A549 (cell line): Measurements from ENCODE around the gene KCTD19. TPM values are rescaled to one million over a fixed set of nuclear protein-coding genes. Genes with fewer than 3 reads are reported as not detected.
A peak's percentile ranks its signal among the peaks of the same experiment; 100 is the strongest.

Source experiments
- ATAC-seq, 2 experiments: fragments of 200-7000 bp in 1 of 2; fragments of >200 bp in 1 of 2; cut with Nextera tagmentation in 1 of 2; cut with Tn5 transposase in 1 of 2; 3 replicates each; pipeline versions ENCODE4 v1.8.0 to v1.9.1; 2018 to 2020; ENCODE audit warnings: mild to moderate bottlenecking in 1 of 2, moderate library complexity in 1 of 2
- CTCF ChIA-PET: fragments of 300-600 bp; sonication (Branson Sonifier 250); formaldehyde crosslinking; extraction: SDS; loops from one replicate; lab custom pipeline; 2021; ENCODE audit warnings: antibody characterized with exemption, inconsistent platforms; lab: Yijun Ruan, JAX
- POLR2A ChIA-PET: fragments of 350-600 bp; formaldehyde crosslinking; extraction: SDS; loops from one replicate; lab custom pipeline; 2021; ENCODE audit warnings: antibody characterized with exemption, inconsistent platforms; lab: Yijun Ruan, JAX
- DNase-seq, 2 experiments: peaks; one replicate each; pipeline versions ENCODE4 v3.0.0 to v3.0.0-alpha.2; 2011 to 2016; ENCODE audit warnings: low read depth in 1 of 2, low spot score in 1 of 2
- FAIRE-seq: peaks from 2 replicates; lab custom pipeline; 2011; peaks lifted over from hg19 to GRCh38; lab: Jason Lieb, UNC
- H3K27ac ChIP-seq, 2 experiments: fragments of >200 bp; sonication (Bioruptor Twin); formaldehyde crosslinking; 3 replicates each; pipeline ENCODE4 v1.5.1; 2016 to 2017
- H3K4me1 ChIP-seq: fragments of >200 bp; sonication (Bioruptor Twin); formaldehyde crosslinking; 3 replicates; pipeline ENCODE4 v1.6.1; 2016
- H3K4me2 ChIP-seq: fragments of >200 bp; sonication (Bioruptor Twin); formaldehyde crosslinking; 3 replicates; pipeline ENCODE4 v1.6.1; 2016
- H3K4me3 ChIP-seq: fragments of >200 bp; sonication (Bioruptor Twin); formaldehyde crosslinking; 3 replicates; pipeline ENCODE4 v1.5.1; 2016
- H3K9me3 ChIP-seq: fragments of >200 bp; sonication (Bioruptor Twin); formaldehyde crosslinking; 3 replicates; pipeline ENCODE4 v1.6.1; 2016
- CBX2 ChIP-seq: fragments of 200-600 bp; sonication (generic); IDR thresholded peaks from 2 replicates; pipeline ENCODE4 v1.6.1; 2016; ENCODE audit warnings: low read depth, mild to moderate bottlenecking, borderline replicate concordance
- CEBPB ChIP-seq, 2 experiments: fragments of >200 bp in 1 of 2; sonication (Bioruptor Twin) in 1 of 2; formaldehyde crosslinking in 1 of 2; IDR thresholded peaks; 2 replicates each; pipeline ENCODE4 v1.6.1; 2012 to 2016
- CHD2 ChIP-seq: fragments of 150-350 bp; IDR thresholded peaks from 2 replicates; pipeline ENCODE4 v1.6.1; 2014; ENCODE audit warnings: low read length; ENCODE audit not compliant: partially characterized antibody
- EP300 ChIP-seq, 2 experiments: fragments of >200 bp; sonication (Bioruptor Twin); formaldehyde crosslinking; IDR thresholded peaks; 2 replicates in 1 of 2; 3 replicates in 1 of 2; pipeline ENCODE4 v1.6.1; 2016 to 2017
- HOXA7 ChIP-seq: fragments of 250-450 bp; sonication (Bioruptor Pico); IDR thresholded peaks from 2 replicates; pipeline ENCODE4 v1.5.0; 2020; ENCODE audit warnings: mild to moderate bottlenecking, moderate library complexity
- JUNB ChIP-seq: fragments of >200 bp; sonication (Bioruptor Twin); formaldehyde crosslinking; IDR thresholded peaks from 2 replicates; pipeline ENCODE4 v1.6.1; 2016
- KDM1A ChIP-seq: fragments of 200-600 bp; sonication (generic); IDR thresholded peaks from 2 replicates; pipeline ENCODE4 v1.6.1; 2016; ENCODE audit warnings: low read depth, mild to moderate bottlenecking
- MYC ChIP-seq: IDR thresholded peaks from 2 replicates; pipeline ENCODE4 v1.6.1; 2012; ENCODE audit warnings: mild to moderate bottlenecking, inconsistent platforms, low read length, improper control_type of control experiment, borderline replicate concordance
- POLR2A ChIP-seq: IDR thresholded peaks from 2 replicates; pipeline ENCODE4 v1.6.1; 2012; ENCODE audit warnings: mild to moderate bottlenecking, low read length
- RAD21 ChIP-seq, 2 experiments: fragments of >200 bp in 1 of 2; sonication (Bioruptor Twin) in 1 of 2; formaldehyde crosslinking in 1 of 2; IDR thresholded peaks in 1 of 2; conservative IDR thresholded peaks in 1 of 2; 2 replicates in 1 of 2; 3 replicates in 1 of 2; pipeline ENCODE4 v1.6.1; 2012 to 2018; ENCODE audit warnings: inconsistent platforms in 1 of 2
- RNF2 ChIP-seq: fragments of 200-600 bp; sonication (generic); IDR thresholded peaks from 2 replicates; pipeline ENCODE4 v1.6.1; 2016; ENCODE audit warnings: low read depth, mild to moderate bottlenecking, antibody characterized with exemption, moderate library complexity, borderline replicate concordance
- SREBF2 ChIP-seq: fragments of 450-650 bp; IDR thresholded peaks from 2 replicates; pipeline ENCODE4 v1.6.1; 2014; ENCODE audit warnings: mild to moderate bottlenecking, moderate library complexity
- TFCP2L1 ChIP-seq: fragments of 250-450 bp; sonication (Bioruptor Pico); IDR thresholded peaks from 2 replicates; pipeline ENCODE4 v1.5.0; 2021; ENCODE audit warnings: mild to moderate bottlenecking
- TP53 ChIP-seq: fragments of 250-450 bp; sonication (Bioruptor Pico); IDR thresholded peaks from 2 replicates; pipeline ENCODE4 v1.5.0; 2021; ENCODE audit warnings: mild to moderate bottlenecking, moderate library complexity
- ZSCAN20 ChIP-seq: fragments of 250-450 bp; sonication (Bioruptor Pico); IDR thresholded peaks from 2 replicates; pipeline ENCODE4 v1.8.0; 2022; ENCODE audit warnings: mild to moderate bottlenecking, moderate library complexity
- WGBS: methylation state at CpG from one replicate; pipeline ENCODE4 v1.1.6; 2017; ENCODE audit errors: missing lambda C conversion rate; 5-methylcytosine and 5-hydroxymethylcytosine counted together
- polyA plus RNA-seq, 4 experiments: library from polyadenylated mRNA; depleted of rRNA in 3 of 4; stranded (reverse); fragments of >200 nt; fragmentation: RNase III in 1 of 4; extraction: RNeasy Plus Mini Kit Qiagen cat#74134 plus additional on column Dnase treatment in 1 of 4; gene quantifications; 2 replicates in 3 of 4; 3 replicates in 1 of 4; pipeline ENCODE4 v1.2.3, GENCODE V29; 2011 to 2017
- TF ChIP-seq, protein P1 (sequence below): IDR thresholded peaks from 2 replicates; pipeline ENCODE4 v1.6.1; 2012
- TF ChIP-seq, protein P2 (sequence below): fragments of 150-350 bp; IDR thresholded peaks from 2 replicates; pipeline ENCODE4 v1.6.1; 2014; ENCODE audit warnings: low read depth, mild to moderate bottlenecking, low read length

Gene KCTD19
- polyA plus RNA-seq, 2 of the 4 experiments (the other 2 are of a cell fraction) = 0.57 to 1.1 TPM

DNA sequence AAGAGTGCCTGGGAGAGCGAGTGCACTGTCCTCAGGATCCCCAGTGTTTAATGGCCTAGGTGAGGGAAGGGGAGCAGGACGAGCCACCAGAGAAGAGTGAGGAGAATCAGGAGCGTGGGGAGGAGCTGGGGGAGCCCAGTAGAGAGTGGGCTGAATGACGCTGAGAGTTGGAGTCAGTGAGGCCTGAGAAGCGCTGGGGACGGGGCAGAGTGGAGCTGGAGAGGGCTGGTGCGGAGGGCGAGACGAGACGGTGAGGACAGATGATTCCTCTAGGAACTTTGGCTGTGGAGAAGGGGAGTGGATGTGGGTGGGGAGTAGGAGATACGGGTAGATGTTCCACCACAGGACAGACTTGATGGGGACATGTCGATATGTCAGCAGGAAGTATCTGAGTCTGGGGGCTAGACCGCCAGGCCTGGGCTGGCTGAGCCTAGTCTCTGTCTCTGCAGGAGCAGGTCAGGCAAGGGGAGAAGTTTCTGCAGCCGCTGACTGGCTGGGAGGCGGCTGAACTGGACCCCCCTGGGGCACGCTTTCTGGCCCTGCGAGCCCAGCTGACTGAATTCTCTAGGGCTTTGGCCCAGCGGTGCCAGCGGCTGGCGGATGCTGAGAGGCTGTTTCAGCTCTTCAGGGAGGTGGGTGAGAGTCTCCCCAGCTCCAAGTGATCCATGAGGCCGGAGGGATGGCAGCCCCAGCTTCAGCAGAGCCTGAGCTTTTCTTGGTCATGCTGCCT, 42.5 kb downstream of the KCTD19 start:
- no peak for TF ChIP-seq MYC
- TF ChIP-seq, protein P1, sequence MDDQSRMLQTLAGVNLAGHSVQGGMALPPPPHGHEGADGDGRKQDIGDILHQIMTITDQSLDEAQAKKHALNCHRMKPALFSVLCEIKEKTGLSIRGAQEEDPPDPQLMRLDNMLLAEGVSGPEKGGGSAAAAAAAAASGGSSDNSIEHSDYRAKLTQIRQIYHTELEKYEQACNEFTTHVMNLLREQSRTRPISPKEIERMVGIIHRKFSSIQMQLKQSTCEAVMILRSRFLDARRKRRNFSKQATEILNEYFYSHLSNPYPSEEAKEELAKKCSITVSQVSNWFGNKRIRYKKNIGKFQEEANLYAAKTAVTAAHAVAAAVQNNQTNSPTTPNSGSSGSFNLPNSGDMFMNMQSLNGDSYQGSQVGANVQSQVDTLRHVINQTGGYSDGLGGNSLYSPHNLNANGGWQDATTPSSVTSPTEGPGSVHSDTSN = no peak
- TF ChIP-seq, protein P2, sequence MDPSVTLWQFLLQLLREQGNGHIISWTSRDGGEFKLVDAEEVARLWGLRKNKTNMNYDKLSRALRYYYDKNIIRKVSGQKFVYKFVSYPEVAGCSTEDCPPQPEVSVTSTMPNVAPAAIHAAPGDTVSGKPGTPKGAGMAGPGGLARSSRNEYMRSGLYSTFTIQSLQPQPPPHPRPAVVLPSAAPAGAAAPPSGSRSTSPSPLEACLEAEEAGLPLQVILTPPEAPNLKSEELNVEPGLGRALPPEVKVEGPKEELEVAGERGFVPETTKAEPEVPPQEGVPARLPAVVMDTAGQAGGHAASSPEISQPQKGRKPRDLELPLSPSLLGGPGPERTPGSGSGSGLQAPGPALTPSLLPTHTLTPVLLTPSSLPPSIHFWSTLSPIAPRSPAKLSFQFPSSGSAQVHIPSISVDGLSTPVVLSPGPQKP = no peak
- TF ChIP-seq HOXA7 = no peak
- no peak for TF ChIP-seq TP53
- no peak for TF ChIP-seq POLR2A
- TF ChIP-seq KDM1A = no peak
- TF ChIP-seq ZSCAN20 (CRISPR knock-in tag) = no peak
- no peak for TF ChIP-seq TFCP2L1
- DNase-seq = no peak
- Histone ChIP-seq H3K4me1 (peaks cover 13% of the 10 kb centered on the region; the same call in 2 of the 3 replicates), H3K4me2 (no peak overlapping the region), H3K9me3 (no peaks in the 10 kb centered on the region), H3K27ac (no peak overlapping the region), H3K4me3 (no peak overlapping the region)
- ChIA-PET POLR2A (interaction anchor here (1.9 kb wide), 1 partner anchor 28 kb away, joined by 4 read pairs; no protein-coding TSS in a partner anchor), CTCF (interaction anchor here (0.5 to 5.4 kb wide), 24 partner anchors 9 to 580 kb away, joined by 3 to 36 read pairs (median 4); partner anchors contain the start of genes KCTD19, LRRC36, SLC9A5 and ZDHHC1)
- 94% methylated on average over 21 of the region's 21 CpGs for WGBS
- no peak for ATAC-seq
- no peak for FAIRE-seq

DNA sequence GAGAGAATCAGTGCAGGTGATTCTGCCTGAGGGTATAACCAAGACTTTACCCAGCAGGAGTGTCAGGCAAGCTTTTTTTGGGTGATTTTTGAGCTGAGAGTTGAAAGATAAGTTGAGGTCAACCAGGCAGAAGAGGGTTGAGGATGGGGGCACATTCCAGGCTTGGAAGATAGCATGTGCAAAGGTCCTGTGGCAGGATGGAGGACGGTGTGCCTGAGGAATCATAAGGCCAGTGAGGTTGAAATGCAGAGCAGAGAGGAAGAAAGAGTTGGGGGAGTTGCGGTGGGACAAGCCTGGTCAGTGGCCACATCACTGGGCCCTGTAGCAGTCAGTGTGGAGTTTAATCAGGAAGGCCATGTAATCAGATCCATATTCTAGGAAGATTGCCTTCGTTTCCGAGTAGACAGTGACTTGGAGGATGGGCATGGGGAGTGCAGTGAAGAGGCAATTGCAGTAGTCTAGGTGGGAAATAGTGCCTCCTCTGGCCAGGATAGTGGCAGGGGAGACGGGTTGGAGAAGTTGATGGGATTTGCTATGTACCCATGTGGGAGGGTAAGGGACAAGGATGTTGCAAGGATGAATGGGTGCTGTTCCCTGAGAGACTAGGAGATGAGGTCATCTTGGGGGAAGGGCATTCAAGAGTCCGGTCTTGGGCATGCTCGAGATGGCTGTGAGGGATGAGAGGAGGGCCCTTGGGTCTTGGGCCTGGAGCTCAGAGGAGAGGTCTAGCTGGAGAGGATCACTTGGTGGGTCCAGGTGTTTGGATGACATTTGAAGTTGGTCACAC, 43.3 kb downstream of the KCTD19 start:
- DNase-seq (peak in 1 of 2 experiments; percentile 50), FAIRE-seq (no peak), ATAC-seq (no peak)
- Histone ChIP-seq H3K9me3 (no peaks in the 10 kb centered on the region), H3K4me1 (peaks cover 14% of the 10 kb centered on the region; the same call in 2 of the 3 replicates), H3K27ac (no peak overlapping the region), H3K4me2 (no peak overlapping the region), H3K4me3 (no peak overlapping the region)
- 86% methylated on average over 7 of the region's 7 CpGs for WGBS
- CTCF ChIA-PET = interaction anchor here (1.5 to 4.4 kb wide), 7 partner anchors 17 to 145 kb away, joined by 5 to 19 read pairs (median 10); partner anchors contain the start of genes KCTD19, LRRC36 and ZDHHC1
- POLR2A ChIA-PET = interaction anchor here (1.9 kb wide), 1 partner anchor 29 kb away, joined by 4 read pairs; no protein-coding TSS in a partner anchor
- TF ChIP-seq RNF2 (no peak), JUNB (no peak), CBX2 (no peak)

DNA sequence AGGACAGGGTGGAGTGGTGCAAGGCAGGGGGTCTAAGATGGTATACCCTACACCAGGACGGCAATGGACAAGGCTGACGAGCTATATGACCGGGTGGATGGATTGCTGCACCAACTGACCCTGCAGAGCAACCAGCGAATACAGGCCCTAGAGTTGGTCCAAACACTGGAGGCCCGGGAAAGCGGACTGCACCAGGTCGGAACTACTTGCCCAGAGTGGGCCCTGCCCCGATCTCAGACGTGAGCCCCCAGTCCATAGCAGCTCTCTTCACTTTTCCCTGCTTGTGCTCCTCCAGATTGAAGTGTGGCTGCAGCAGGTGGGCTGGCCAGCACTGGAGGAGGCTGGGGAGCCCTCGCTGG, 44.1 kb downstream of the KCTD19 start:
- CTCF ChIA-PET = interaction anchor here (1.2 to 4.0 kb wide), 8 partner anchors 12 to 321 kb away, joined by 3 to 18 read pairs (median 8); partner anchors contain the start of genes CES3, KCTD19 and LRRC36
- ATAC-seq (no peak), FAIRE-seq (no peak), DNase-seq (no peak)
- POLR2A ChIA-PET = no interaction called here
- WGBS = 98% methylated on average over 10 of the region's 10 CpGs
- no peak for TF ChIP-seq CHD2
- TF ChIP-seq CEBPB (IDR thresholded peaks at IDR 0.05) = no peak
- TF ChIP-seq SREBF2 = no peak
- no peak for TF ChIP-seq EP300 (IDR thresholded peaks at IDR 0.05)
- TF ChIP-seq RAD21 (conservative IDR thresholded peaks at IDR 0.05 in 1 of 2, IDR thresholded peaks at IDR 0.05 in 1 of 2) = no peak
- TF ChIP-seq CBX2 = no peak
- no peak for TF ChIP-seq HOXA7
- TF ChIP-seq KDM1A = no peak
- no peak for TF ChIP-seq POLR2A
- Histone ChIP-seq H3K4me3 (no peak overlapping the region), H3K27ac (no peak overlapping the region), H3K4me2 (no peak overlapping the region), H3K9me3 (no peaks in the 10 kb centered on the region), H3K4me1 (peaks cover 22% of the 10 kb centered on the region)
